ENCODE data around the gene POLR3B. TPM values are rescaled to one million over a fixed set of nuclear protein-coding genes. Genes with fewer than 3 reads are reported as not detected.
A peak's percentile ranks its signal among the peaks of the same experiment; 100 is the strongest.

POLR3B gene
- total and polyA plus RNA-seq, 2 of the 8 experiments (the other 6 are each of a cell fraction or from before 2014, with no cell fraction given), result 5.0 to 13.2 TPM

- TF ChIP-seq RXRA (IDR thresholded peaks at IDR 0.05; ENCODE audit: insufficient read depth, low read depth, low read length), result no peak
- TF ChIP-seq ZNF274 (IDR thresholded peaks at IDR 0.05; ENCODE audit: borderline replicate concordance, extremely low read depth, low read length), result no peak
- TF ChIP-seq BACH1 (IDR thresholded peaks at IDR 0.05; ENCODE audit: low read length), result peak; percentile 83
- no peak for TF ChIP-seq BRCA1 (IDR thresholded peaks at IDR 0.05; ENCODE audit: low read depth, low read length)
- TF ChIP-seq FOSL1 (IDR thresholded peaks at IDR 0.05; ENCODE audit: insufficient read depth, low read depth, low read length), result no peak
- peak; percentile 97 for TF ChIP-seq MAFK (IDR thresholded peaks at IDR 0.05; ENCODE audit: low read depth, low read length)
- H3K18ac ChIP-seq (ENCODE audit: extremely low read depth, low read length), result no peak overlapping the region
- no peak overlapping the region for H2BK120ac ChIP-seq (replicated peaks; ENCODE audit: low read depth, low read length)
- no peak overlapping the region for H3K14ac ChIP-seq (ENCODE audit: insufficient read length)
- no peak overlapping the region for H2BK15ac ChIP-seq (ENCODE audit: low read length)
- no peak overlapping the region for H4K91ac ChIP-seq (replicated peaks; ENCODE audit: insufficient read length, low read length)
- 0 out of 7 replicates have a peak, but pooled peaks cover 0 to 3% (median 0%) of the 10 kb centered on the region in 4 experiments for H3K27me3 ChIP-seq (replicated peaks in 1 of 4; ENCODE audit: control insufficient read depth in 3 of 4, extremely low read depth in 1 of 4, insufficient read depth in 3 of 4, low read length in 3 of 4)
- no peaks in the 10 kb centered on the region for H3K79me1 ChIP-seq (ENCODE audit: low read depth, low read length)
- no peak overlapping the region for H3K4ac ChIP-seq (replicated peaks; ENCODE audit: insufficient read length, low read depth, low read length)
- no peak overlapping the region for H3K4me2 ChIP-seq (ENCODE audit: insufficient read depth in 1 of 2, low read depth in 2 of 2, low read length in 2 of 2)
- H3K4me3 ChIP-seq (ENCODE audit: extremely low read depth in 1 of 4, insufficient read depth in 2 of 4, low read depth in 3 of 4, low read length in 4 of 4), result no peak overlapping the region
- CTCF ChIA-PET (ENCODE audit: partially characterized antibody), result no interaction called here
- H4K8ac ChIP-seq (ENCODE audit: extremely low read depth, insufficient read depth, low read length), result no peak overlapping the region
- no peak overlapping the region for H2AFZ ChIP-seq (ENCODE audit: low read length)
- no peak overlapping the region for H2BK5ac ChIP-seq (ENCODE audit: low read depth, low read length)
- no peaks in the 10 kb centered on the region for H3K79me2 ChIP-seq (ENCODE audit: control insufficient read depth in 1 of 2, insufficient read depth in 2 of 2, low read length in 2 of 2)
- no peak for FAIRE-seq
- H3K23me2 ChIP-seq (ENCODE audit: low read depth, low read length), result no peaks in the 10 kb centered on the region
- H3K9me3 ChIP-seq (ENCODE audit: insufficient read depth in 2 of 2, low read depth in 1 of 2, low read length in 1 of 2), result no peaks in the 10 kb centered on the region
- H4K5ac ChIP-seq (ENCODE audit: insufficient read length, low read depth, low read length), result no peak overlapping the region
- H3K56ac ChIP-seq (replicated peaks; ENCODE audit: insufficient read length, low read depth, low read length), result no peak overlapping the region
- H3K23ac ChIP-seq (ENCODE audit: insufficient read length), result no peak overlapping the region
- no peak overlapping the region for H2AK5ac ChIP-seq (ENCODE audit: low read depth, low read length)
- no peak overlapping the region for H3K9ac ChIP-seq (replicated peaks in 1 of 4; ENCODE audit: extremely low read depth in 1 of 4, low read depth in 3 of 4, low read length in 3 of 4)
- no peak overlapping the region for H3K27ac ChIP-seq (ENCODE audit: low read depth, low read length)
- WGBS, 2 experiments (ENCODE audit: extremely low coverage in 1 of 2, insufficient coverage in 1 of 2, insufficient read length in 1 of 2, insufficient replicate concordance in 2 of 2, low coverage in 1 of 2, low lambda C conversion rate in 2 of 2, missing lambda C conversion rate in 1 of 2), result 86% methylated on average over 3 of the region's 3 CpGs; no CpG with 5 or more reads in 1 of the 2 experiments
- H4K20me1 ChIP-seq (replicated peaks in 1 of 2; ENCODE audit: control insufficient read depth in 1 of 2, insufficient read depth in 2 of 2, low read length in 2 of 2), result no peaks in the 10 kb centered on the region
- H3K36me3 ChIP-seq (ENCODE audit: control insufficient read depth in 2 of 4, insufficient read depth in 4 of 4, low read length in 3 of 4), result no peaks in the 10 kb centered on the region
- no peak overlapping the region for H2BK12ac ChIP-seq (ENCODE audit: low read depth, low read length)
- no peak for DNase-seq (ENCODE audit: low read depth in 1 of 2, low spot score in 2 of 2)
- H3K4me1 ChIP-seq (replicated peaks in 1 of 4; ENCODE audit: control insufficient read depth in 3 of 4, insufficient read depth in 4 of 4, low read length in 3 of 4), result no peaks in the 10 kb centered on the region
- no peak overlapping the region for H2BK20ac ChIP-seq (ENCODE audit: low read length)
- POLR2A ChIA-PET (ENCODE audit: partially characterized antibody), result no interaction called here
Observed at GRCh38 chr12:106522708-106523107, 165.2 kb downstream of the POLR3B start.

Data from H1 (cell line).